ENCODE results near the gene NVL. TPM values are rescaled to one million over a fixed set of nuclear protein-coding genes. Genes with fewer than 3 reads are reported as not detected.
"Not testable (repeated sequence)": the region's sequence is repeated elsewhere in the genome, so short reads cannot be mapped to it uniquely, and the experiment has no call there.

Gene NVL
- total RNA-seq, 1 donor from 2014 or later = 18.7 TPM

- H3K36me3 Mint-ChIP-seq (ENCODE audit: low read depth) = no peaks in the 10 kb centered on the region
- H3K27me3 Mint-ChIP-seq (ENCODE audit: low read depth) = no peaks in the 10 kb centered on the region
- H3K4me3 Mint-ChIP-seq (ENCODE audit: unreplicated experiment) = no peak overlapping the region
- TF ChIP-seq, protein P1, sequence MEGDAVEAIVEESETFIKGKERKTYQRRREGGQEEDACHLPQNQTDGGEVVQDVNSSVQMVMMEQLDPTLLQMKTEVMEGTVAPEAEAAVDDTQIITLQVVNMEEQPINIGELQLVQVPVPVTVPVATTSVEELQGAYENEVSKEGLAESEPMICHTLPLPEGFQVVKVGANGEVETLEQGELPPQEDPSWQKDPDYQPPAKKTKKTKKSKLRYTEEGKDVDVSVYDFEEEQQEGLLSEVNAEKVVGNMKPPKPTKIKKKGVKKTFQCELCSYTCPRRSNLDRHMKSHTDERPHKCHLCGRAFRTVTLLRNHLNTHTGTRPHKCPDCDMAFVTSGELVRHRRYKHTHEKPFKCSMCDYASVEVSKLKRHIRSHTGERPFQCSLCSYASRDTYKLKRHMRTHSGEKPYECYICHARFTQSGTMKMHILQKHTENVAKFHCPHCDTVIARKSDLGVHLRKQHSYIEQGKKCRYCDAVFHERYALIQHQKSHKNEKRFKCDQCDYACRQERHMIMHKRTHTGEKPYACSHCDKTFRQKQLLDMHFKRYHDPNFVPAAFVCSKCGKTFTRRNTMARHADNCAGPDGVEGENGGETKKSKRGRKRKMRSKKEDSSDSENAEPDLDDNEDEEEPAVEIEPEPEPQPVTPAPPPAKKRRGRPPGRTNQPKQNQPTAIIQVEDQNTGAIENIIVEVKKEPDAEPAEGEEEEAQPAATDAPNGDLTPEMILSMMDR (IDR thresholded peaks at IDR 0.05) = no peak
- H3K4me1 Mint-ChIP-seq (ENCODE audit: low read depth) = peaks cover 20% of the 10 kb centered on the region
- H3K9me3 Mint-ChIP-seq (ENCODE audit: low read depth) = no peaks in the 10 kb centered on the region
- DNase-seq (ENCODE audit: low spot score) = no peak
- H3K27ac Mint-ChIP-seq (ENCODE audit: unreplicated experiment) = no peak overlapping the region
Measured at GRCh38 chr1:224353975-224354925, 24.3 kb upstream of the NVL start.

DNA sequence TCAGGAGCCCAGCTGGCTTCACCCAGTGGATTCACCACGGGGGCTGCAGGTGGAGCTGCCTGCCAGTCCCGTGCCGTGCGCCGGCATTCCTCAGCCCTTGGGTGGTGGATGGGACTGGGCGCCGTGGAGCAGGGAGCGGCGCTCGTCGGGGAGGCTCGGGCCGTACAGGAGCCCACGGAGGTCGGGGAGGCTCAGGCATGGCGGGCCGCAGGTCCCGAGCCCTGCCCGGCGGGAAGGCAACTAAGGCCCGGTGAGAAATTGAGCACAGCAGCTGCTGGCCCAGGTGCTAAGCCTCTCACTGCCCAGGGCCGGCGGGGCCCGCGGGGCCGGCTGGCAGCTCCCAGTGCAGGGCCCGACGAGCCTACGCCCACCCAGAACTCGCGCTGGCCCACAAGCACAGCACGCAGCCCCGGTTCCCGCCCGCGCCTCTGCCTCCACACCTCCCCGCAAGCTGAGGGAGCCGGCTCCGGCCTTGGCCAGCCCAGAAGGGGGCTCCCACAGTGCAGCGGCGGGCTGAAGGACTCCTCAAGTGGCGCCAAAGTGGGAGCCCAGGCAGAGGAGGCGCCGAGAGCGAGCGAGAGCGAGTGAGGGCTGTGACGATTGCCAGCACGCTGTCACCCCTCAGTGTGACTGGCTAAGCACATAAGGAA is 22.6 kb upstream of the NVL start:
- H3K9me3 Mint-ChIP-seq (ENCODE audit: low read depth); H3K27ac Mint-ChIP-seq (ENCODE audit: unreplicated experiment); H3K27me3 Mint-ChIP-seq (ENCODE audit: low read depth); DNase-seq (ENCODE audit: low spot score); H3K4me3 Mint-ChIP-seq (ENCODE audit: unreplicated experiment); H3K4me1 Mint-ChIP-seq (ENCODE audit: low read depth); H3K36me3 Mint-ChIP-seq (ENCODE audit: low read depth): not testable (repeated sequence)

DNA sequence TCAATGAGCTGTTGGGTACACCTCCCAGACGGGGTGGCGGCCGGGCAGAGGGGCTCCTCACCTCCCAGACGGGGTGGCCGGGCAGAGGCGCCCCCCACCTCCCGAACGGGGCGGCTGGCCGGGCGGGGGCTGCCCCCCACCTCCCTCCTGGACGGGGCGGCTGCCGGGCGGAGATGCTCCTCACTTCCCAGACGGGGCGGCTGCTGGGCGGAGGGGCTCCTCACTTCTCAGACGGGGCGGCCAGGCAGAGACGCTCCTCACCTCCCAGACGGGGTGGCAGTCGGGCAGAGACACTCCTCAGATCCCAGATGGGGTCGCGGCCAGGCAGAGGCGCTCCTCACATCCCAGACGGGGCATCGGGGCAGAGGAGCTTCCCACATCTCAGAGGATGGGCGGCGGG is 19.7 kb upstream of the NVL start:
- not testable (repeated sequence) for DNase-seq (ENCODE audit: low spot score); H3K36me3 Mint-ChIP-seq (ENCODE audit: low read depth); H3K27me3 Mint-ChIP-seq (ENCODE audit: low read depth); H3K4me1 Mint-ChIP-seq (ENCODE audit: low read depth); H3K9me3 Mint-ChIP-seq (ENCODE audit: low read depth); H3K4me3 Mint-ChIP-seq (ENCODE audit: unreplicated experiment); H3K27ac Mint-ChIP-seq (ENCODE audit: unreplicated experiment)

DNA sequence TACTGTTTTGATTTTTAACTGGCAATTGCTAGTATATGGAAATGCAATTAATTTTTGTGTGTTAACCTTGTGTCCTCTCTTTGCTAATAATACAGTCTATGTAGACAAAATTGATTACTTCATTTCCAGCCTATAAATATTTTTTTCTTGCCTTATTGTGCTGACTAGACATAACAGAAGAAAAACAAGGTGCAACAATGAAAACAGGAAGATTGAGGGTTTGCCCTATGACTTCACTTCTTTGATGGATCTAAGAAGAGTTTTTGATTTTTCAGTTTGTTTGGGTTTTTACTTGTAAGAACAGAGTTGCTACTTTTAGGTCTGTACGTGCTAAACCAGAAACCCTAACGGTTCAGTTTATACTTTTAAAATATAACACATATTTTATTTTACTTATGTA is 18.2 kb upstream of the NVL start:
- Mint-ChIP-seq H3K27ac (ENCODE audit: unreplicated experiment) (no peak overlapping the region), H3K4me1 (ENCODE audit: low read depth) (no peaks in the 10 kb centered on the region), H3K4me3 (ENCODE audit: unreplicated experiment) (no peak overlapping the region), H3K27me3 (ENCODE audit: low read depth) (peaks cover 4% of the 10 kb centered on the region), H3K9me3 (ENCODE audit: low read depth) (peaks cover 6% of the 10 kb centered on the region), H3K36me3 (ENCODE audit: low read depth) (peaks cover 3% of the 10 kb centered on the region)
- no peak for DNase-seq (ENCODE audit: low spot score)
- TF ChIP-seq, protein P1 (IDR thresholded peaks at IDR 0.05) = no peak

DNA sequence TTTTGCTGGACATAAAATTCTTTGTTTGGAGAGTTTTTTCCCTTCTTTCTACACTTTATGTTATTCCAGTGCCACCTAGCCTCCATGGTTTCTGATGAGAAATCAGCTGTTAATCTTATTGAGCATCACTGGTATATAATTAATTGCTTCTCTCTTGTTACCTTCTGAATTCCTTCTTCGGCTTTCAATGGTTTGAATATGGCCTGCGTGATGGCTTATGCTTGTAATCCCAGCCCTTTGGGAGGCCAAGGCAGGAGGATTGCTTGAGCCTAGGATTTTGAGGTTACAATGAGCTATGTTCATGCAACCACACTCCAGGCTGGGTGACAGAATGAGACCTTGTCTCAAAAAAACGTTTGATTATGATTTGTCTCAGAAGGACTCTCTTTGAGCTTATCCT is 13.7 kb upstream of the NVL start:
- H3K4me1 Mint-ChIP-seq (ENCODE audit: low read depth) = peaks cover 3% of the 10 kb centered on the region
- DNase-seq (ENCODE audit: low spot score) = no peak
- TF ChIP-seq, protein P1 (IDR thresholded peaks at IDR 0.05) = no peak
- H3K27ac Mint-ChIP-seq (ENCODE audit: unreplicated experiment) = no peak overlapping the region
- no peak overlapping the region for H3K4me3 Mint-ChIP-seq (ENCODE audit: unreplicated experiment)
- peaks cover 4% of the 10 kb centered on the region for H3K36me3 Mint-ChIP-seq (ENCODE audit: low read depth)
- peaks cover 7% of the 10 kb centered on the region for H3K27me3 Mint-ChIP-seq (ENCODE audit: low read depth)
- peaks cover 12% of the 10 kb centered on the region for H3K9me3 Mint-ChIP-seq (ENCODE audit: low read depth)

GRCh38 chr1:224340453-224341384 is 10.7 kb upstream of the NVL start:
- not testable (repeated sequence) for H3K27ac Mint-ChIP-seq (ENCODE audit: unreplicated experiment); H3K27me3 Mint-ChIP-seq (ENCODE audit: low read depth); H3K4me1 Mint-ChIP-seq (ENCODE audit: low read depth); H3K36me3 Mint-ChIP-seq (ENCODE audit: low read depth)
- peak; percentile 92 for DNase-seq (ENCODE audit: low spot score)
- Mint-ChIP-seq H3K4me3 (ENCODE audit: unreplicated experiment) (peak overlapping the region; percentile 66), H3K9me3 (ENCODE audit: low read depth) (peaks cover 12% of the 10 kb centered on the region)

Measured in chondrocyte (in vitro differentiated cells).